ELR (cell line): Measurements from ENCODE around the gene BABAM1.
"Not testable (repeated sequence)": the region's sequence is repeated elsewhere in the genome, so short reads cannot be mapped to it uniquely, and the experiment has no call there.

Source experiments
- DNase-seq: peaks from one replicate; pipeline ENCODE4 v3.0.0-alpha.2; 2015; ENCODE audit warnings: low read depth

Gene BABAM1

DNA sequence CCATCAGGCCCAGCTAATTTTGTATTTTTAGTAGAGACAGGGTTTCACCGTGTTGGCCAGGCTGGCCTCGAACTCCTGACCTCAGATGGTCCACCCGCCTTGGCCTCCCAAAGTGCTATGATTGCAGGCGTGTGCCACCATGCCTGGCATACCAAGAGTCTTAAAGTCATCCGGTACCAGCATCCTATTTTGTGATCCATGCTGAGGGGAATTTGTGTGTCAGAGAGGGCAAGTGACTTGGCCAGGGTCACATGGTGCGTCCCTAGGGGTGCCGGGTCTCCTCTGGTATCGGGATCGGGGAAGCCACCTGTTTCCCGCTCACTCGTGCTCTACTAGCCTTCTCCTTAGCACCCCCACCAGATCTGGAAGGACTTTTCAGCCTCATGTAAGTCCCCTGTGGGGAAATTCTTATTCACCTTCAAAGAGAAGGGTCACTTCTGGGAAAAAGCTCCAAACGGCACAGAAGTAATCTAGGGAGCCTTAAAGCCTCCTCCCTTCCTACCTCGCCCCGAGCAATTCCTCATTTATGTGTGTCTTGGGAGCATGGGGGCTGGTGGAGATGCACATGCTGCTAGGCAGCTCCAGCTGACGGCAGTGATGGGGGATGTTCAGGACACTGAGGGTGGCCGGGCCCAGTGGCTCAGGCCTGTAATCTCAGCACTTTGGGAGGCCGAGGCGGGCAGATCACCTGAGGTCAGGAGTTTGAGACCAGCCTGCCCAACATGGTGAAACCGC is 8.4 kb downstream of the BABAM1 start:
- no peak for DNase-seq

DNA sequence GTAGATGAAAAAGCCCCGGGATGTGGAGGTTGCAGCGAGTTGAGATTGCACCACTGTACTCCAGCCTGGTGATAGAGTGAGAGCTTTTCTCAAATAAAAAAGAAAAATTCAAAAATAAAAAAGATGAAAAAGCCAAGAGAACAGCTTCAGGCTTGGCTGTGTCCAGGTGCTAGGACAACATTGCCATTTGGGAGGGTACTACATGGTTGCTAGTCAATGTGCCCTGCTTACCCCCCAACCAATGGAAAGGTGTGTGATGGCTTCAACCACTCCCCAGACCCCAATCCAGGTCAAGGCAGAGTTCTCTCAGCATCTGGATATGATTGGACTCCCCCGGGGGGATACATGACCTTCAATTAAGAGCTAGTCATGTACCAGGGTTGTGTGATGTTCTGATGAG is 12.2 kb downstream of the BABAM1 start:
- DNase-seq = no peak

DNA sequence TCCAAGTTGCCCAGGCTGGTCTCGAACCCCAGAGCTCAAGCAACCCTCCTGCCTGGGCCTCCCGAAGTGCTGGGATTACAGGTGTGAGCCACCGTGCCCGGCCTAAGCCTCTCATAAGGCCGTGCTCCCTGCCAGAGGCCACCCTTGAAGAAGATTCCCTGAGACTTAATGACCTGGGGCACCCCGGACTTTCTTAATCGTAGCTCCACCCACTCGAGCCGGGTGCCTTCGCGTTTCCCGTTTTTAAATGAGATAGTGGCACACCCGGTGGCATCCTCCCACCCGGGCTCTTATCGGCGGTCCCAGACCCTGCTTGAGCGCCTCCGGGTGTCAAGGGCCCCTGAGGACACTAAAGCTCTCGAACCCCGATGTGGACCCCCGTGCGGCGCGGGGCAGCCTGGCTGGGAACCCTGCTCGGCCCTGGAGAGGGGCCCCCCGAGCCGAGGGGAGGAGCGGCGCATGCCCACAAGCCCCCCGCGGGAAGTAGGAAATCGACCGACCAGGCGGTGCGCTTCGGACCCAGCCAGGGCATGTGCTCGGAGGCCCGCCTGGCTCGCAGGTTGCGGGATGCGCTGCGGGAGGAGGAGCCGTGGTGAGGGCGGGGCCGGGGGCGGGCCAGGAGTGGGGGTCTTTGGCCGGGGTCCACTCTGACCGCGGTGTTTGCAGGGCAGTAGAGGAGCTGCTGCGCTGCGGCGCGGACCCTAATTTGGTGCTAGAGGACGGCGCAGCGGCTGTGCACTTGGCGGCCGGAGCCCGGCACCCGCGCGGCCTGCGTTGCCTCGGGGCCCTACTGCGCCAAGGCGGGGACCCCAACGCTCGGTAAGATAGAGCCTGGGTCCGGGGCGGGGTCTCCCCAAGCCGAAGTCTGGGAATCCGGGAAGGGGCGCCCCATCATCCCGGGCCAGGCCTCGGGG is 14.4 kb downstream of the BABAM1 start, which contains the start of gene ANKLE1:
ANKLE1 (plus strand) TSS at position 511 of the 914 bp plus-strand sequence; CDS start at position 531, 20 bp downstream.
- DNase-seq = peak; percentile 31

DNA sequence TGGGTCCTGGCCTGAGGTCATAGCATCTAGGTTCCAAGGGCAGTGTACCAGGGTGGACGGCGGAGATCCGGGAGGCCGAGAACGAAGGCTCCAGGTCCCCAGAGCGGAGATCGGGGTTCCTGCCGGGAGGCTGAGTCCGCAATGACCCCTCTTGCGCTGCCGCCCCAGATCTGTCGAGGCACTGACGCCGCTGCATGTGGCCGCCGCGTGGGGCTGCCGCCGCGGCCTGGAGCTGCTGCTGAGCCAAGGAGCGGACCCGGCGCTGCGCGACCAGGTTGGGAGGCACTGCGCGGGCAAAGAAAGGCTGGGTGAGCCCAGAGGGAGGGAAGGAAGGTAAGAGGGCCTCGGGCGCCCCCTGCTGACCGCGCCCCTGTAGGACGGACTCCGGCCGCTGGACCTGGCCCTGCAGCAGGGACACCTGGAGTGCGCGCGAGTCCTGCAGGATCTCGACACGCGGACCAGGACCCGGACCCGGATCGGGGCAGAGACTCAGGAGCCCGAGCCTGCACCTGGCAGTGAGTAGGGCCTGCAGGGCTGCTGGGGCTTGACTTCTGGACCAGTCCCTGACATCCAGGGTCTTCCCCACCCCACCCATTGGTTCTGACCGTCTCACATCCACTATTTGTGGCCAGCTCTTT is 15.4 kb downstream of the BABAM1 start:
- peak; percentile 89 for DNase-seq

DNA sequence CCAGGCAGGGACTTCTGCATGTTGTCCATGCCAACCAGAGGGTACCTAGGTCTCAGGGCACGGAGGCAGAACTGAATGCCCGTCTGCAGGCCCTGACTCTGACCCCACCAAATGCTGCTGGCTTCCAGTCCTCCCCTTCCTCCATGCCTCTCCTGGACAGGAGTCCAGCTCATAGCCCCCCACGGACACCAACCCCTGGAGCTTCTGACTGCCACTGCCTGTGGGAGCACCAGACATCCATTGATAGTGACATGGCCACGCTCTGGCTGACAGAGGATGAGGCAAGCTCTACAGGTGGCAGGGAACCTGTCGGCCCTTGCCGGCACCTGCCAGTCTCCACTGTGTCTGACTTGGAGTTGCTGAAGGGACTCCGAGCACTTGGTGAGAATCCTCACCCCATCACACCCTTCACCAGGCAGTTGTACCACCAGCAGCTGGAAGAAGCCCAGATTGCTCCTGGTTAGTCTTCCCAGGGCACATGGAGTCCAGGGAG is 16.3 kb downstream of the BABAM1 start:
- no peak for DNase-seq

DNA sequence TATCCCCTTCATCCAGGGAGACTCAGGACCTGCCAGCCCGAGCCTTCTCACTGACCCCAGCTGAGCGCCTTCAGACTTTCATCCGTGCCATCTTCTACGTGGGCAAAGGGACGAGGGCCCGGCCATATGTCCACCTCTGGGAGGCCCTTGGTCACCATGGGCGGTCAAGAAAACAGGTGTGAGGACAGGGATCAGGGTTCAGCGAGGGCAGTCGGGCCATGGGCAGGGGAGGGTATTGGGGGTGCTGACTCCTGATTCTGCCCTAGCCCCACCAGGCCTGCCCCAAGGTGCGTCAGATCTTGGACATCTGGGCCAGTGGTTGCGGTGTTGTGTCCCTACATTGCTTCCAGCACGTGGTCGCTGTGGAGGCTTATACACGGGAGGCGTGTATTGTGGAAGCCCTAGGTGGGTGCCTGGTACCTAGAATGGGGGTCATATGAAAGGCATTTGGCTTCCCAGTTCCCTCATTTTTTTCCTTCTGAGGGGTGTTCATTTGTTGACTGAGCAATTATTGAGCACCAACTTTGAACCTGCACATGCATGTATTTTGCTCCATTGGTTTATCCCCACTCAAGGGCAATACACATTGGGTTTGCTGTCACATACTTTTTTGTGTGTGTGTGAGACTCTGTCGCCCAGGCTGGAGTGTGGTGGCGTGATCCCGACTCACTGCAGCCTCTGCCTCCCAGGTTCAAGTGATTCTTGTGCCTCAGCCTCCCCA is 18.3 kb downstream of the BABAM1 start:
- no peak for DNase-seq

DNA sequence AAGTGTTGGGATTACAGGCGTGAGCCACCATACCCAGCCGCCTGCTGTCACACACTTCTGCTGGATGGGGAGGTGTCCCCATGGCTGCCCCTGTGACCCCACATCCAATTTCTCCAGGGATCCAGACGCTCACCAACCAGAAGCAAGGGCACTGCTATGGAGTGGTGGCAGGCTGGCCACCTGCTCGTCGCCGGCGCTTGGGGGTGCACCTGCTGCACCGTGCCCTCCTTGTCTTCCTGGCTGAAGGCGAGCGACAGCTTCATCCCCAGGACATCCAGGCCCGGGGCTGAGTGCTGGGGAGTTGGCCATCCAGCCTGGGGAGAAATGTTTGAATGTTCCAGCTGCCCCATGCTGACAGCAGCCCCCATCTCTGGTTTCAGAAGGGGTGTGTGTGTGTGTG is 19.0 kb downstream of the BABAM1 start:
- DNase-seq = no peak

DNA sequence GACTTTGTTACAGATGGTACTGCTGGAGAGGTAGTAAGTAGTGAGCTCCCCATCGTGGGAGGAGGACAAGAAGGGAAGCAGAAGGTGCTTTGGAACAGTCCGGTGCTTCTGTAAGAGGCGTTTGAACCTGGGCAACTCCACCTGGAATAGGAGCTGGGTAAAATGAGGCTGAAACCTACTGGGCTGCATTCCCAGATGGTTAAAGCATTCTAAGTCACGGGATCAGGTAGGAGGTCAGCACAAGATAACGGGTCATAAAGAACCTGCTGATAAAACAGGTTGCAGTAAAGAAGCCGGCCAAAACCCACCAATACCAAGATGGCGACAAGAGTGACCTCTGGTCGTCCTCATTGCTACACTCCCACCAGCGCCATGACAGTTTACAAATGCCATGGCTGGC is 19.5 kb downstream of the BABAM1 start:
- DNase-seq = no peak

DNA sequence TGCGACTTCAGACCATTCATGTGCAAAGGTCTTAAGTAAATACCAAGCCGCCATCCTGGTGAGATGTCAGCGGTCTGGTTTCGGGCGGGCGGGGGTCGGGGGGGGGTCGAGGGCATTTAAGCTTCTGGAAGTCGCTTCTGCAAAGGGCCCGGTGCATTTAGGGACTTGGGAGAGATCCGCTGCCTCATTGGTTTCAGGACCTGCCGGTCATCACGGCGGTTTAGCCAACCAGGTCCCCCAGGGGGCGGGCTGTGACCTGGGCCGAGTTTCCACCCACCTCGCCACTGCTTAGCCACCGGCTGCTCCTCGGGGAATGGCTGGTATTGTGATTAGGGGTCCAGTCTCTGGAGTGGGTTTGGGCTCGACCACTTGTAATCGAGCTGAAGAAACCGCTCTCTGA is 22.2 kb downstream of the BABAM1 start:
- DNase-seq = peak; percentile 91

DNA sequence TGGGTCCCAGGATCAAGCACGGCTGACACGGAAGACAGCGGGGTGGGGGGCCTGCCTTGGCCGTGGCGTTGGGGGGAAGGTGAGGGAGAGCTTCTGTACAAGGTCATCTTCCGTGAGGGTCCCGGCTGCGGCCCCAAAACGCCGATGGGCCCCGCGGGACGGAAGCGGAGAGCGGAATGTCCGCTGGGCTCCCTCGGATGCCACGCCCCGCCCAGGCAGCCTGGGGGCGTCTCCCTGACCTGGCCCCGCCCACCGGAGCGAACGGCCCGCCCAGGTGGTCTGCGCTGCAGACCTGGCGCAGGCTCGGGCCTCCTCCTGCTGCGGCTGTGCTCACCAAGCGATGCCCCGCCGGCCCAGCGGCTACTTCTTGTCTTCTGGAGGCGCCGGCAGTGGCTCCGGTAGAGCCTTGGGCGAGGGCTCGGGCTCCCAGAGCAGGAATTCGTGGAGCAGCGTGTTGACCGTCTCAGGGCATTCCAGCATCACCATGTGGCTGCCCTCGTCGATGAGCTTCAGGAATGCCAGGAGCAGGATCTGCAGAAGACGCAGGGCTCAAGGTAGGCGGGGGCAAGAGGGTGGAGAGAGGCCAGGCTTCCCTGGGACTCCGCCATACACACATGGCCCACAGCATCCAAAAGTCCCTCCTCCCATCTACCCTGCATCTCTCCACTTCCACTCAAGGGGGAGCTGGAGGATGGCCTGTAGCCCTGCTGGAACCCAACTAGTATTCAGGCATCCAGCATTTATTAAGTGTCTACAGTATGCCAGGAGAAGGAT is 25.2 kb downstream of the BABAM1 start:
- DNase-seq = peak; percentile 94

DNA sequence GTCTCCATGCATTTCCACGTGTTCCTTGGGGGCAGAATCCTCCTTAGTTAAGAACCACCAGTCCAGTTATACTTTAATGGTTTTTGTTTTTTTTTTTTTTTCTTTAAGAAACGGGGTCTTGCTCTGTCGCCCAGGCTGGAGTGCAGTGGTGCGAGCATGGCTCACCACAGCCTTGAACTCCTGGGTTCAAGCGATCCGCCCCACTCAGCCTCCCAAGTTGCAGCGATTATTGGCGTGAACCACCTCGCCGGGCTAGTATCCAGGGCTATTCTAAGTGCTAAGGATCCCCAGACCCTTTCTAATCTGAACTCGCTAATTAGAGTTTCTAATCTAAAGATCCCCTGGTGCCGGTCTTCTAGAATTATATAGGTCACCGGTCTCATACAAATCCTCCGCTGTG is 26.4 kb downstream of the BABAM1 start:
- DNase-seq = no peak

DNA sequence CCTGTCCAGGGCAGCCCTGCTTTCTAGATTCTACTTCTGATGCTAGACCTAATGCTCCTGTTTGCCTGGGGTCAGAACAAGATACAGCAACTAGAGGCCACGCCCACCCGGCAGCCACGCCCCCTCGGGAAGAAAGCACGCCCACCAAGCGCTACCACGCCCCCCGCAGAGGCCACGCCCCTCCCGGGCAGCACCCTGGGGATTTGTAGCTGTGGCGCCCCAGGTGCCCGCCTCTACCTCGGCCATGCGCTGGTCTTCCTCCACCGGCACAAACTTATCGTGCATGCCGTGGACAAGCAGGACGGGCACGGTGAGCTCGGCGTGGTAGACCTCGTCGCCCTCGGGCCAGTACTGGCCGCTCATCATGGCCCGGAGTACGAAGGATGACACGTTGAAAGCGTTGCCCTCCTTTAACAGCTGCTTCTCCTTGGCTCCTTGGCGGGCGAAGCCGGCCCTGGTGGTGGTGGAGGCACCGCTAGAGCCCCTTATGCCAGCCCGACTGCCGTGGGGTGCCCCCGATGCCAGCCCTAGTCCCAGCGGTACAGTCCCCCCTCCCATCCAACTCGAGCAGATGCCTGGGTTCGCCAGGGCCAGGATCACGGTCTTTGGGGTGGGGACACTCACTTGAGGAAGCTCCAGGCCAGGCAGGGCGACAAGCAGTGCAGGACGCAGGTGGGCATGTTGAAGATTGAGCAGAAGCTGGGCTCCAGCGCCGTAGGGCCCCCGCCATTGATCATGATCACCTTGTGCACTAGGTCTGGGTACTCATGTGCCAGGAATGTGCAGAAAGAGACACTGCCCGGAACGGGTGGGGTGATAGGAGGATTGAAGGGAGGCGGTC is 27.0 kb downstream of the BABAM1 start:
- peak; percentile 59 for DNase-seq

DNA sequence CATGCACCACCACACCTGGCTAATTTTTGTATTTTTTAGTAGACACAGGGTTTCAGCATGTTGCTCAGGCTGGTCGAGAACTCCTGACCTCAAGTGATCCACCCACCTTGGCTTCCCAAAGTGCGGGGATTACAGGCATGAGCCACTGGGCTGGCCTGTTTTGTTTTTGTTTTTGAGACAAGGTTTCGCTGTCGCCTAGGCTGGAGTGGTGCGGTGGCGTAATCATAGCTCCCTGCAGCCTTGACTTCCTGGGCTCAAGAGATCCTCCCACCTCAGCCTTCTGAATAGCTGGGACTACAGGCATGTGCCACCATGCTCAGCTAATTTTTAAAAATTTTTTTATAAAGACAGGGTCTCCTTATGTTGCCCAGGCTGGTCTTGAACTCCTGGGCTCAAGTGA is 28.3 kb downstream of the BABAM1 start:
- not testable (repeated sequence) for DNase-seq

DNA sequence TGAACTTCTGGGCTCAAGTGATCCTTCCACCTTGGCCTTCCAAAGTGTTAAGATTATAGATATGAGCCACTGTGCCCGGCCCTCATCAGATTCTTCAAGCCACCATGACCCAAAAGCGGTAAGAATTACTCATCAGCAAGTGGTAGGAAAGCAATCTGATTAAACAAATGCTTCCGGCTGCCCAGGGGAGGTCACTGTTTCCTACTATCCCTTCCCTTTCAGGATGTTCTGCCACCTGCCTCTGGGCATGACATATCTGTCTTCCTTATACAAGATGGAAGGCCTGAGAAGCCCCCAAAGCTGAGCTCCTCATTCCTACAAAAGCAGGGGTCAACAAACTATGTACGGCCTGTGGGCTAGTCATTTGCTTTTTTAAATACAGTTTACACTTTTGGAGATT is 29.0 kb downstream of the BABAM1 start:
- DNase-seq = peak; percentile 82

DNA sequence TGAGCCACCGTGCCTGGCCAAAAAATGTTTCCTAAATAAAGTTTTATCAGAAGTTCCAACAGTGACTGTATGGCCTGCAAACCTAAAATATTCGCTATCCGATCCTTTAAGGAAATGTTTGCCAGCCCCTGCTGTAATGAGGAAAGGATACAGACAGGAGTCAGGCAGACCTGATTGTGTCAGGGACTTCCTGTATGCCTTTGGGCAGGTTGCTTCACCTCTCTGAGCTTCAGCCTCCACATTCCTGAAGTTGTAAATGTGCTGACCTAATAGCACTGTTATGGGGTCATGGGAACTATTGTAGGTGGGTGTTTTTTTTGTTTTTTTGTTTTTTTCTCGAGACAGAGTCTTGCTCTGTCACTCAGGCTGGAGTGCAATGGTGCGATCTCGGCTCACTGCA is 29.7 kb downstream of the BABAM1 start:
- DNase-seq = peak; percentile 49

DNA sequence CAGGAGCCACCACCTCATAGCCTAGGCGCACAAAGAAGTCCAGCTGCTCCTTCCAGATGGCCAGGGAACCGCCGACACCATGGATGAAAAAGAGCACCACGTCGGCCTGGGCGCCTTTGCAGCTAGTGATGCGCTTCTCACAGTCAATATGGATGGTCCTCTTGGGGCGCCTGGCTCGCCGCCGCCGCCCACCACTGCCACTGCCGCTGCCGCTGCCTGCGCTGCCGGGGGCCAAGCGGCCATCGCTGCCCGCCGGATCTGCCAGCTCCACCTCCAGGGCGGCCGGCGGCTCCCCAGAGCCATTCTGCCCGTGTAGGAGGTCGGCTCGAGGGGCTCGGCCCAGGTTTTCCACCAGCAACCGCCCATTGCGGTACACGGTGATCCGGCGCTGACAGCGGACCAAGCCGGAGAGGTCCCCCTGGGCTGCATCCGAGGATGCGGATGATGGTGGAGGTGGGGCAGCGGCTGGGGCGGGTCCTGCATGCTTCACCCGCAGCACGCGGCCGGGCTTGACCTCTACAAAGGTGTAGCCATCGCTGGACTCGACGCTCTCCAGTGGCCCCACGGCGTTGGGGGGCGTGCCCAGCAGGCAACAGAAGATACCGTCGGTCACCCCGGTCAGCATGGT is 33.9 kb downstream of the BABAM1 start:
- no peak for DNase-seq

DNA sequence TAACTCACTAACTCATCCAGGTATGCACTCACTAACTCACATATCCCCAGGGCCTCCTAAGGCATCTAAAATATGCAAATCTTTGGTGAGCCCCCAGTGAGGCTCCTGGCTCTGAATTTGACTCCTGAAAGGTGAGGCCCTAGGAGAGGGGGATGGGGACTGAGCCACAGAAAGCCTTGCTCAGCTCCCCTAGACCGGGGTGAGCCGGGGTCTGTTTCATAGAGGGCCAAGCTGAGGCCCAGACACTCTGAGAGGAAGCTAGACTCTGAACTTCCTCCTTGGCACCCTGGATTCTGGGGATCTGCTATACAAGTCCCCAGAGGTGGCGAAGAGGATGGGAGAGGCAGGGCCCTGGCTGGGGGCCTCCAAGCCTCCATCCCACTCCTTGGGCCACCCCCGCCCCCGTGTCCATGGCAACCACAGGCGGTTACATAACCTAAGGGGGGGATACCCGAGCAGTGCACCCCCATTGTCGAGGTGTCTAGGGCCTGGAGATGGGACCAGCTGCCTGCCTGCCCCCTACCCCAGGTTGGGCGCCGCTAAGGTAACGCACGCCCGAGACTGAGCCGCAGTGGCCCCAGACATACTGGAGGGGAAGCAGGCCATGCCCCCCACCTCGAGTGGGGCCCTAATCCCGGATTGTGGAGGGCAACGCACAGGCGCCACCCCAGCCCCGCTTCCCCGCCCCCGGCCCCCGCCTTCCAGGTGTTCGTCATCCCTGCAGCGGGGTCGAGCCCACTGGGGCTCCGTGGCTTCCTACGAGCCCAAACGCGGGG is 35.3 kb downstream of the BABAM1 start:
- no peak for DNase-seq

DNA sequence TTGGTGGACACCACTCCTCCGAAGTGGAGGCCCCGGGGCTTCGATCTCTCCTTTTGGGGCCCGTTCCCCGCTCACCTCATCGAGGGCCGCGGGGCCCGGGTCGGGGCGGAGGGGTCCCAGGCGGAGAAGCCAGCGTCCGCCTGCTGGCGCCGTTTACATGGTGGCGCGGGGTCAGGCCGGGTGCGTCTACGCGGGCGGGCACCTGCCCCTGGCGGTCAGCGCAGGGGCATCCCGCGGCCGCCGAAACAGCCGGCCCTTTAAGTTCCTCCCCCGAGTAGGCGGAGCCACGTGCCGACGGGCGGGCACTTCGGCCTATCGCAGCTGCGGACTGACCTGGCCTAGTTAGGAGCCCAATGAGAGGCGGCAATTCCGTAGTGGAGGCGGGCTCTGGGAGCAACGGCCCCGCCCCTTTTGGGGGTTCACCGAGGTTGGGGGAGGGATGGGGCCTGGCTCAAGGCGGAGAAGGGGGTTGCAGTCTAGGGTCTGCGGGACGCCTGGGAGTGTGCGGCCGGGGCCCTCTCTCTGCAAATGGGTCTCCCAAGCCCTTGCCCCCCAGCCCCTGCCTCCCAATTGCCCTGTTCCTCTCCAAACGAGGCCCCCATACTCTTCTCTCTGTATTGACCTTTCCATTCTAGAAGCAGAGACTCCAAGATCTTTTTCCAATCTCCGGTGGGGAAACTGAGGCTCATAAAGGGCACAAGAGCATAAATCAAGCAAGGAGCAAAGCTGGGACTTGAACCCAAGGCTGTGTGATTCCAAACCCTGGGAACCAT is 36.1 kb downstream of the BABAM1 start, which contains the start of gene ABHD8:
ABHD8 (minus strand) TSS at position 259 of the 773 bp plus-strand sequence. CDS start 1,809 bp downstream, outside the sequence.
- peak; percentile 98 for DNase-seq
